IPS DF 6.9 (cell line): ENCODE data around the gene BCO2.
A peak's percentile ranks its signal among the peaks of the same experiment; 100 is the strongest.

Experiments used
- DNase-seq: peaks from one replicate; pipeline ENCODE4 v3.0.0-alpha.2; 2013; ENCODE audit warnings: low read depth, low spot score
- H3K27ac ChIP-seq: one replicate; pipeline ENCODE4 v1.5.1; 2013; ENCODE audit warnings: low read length, control low read depth
- H3K27me3 ChIP-seq: 2 replicates; pipeline ENCODE4 v1.6.1; 2013; ENCODE audit warnings: mild to moderate bottlenecking, low read length; ENCODE audit not compliant: control insufficient read depth, insufficient read depth
- H3K36me3 ChIP-seq: 2 replicates; pipeline ENCODE4 v1.6.1; 2013; ENCODE audit warnings: low read length; ENCODE audit not compliant: control insufficient read depth, insufficient read depth
- H3K4me1 ChIP-seq: 2 replicates; pipeline ENCODE4 v1.6.1; 2013; ENCODE audit warnings: low read length; ENCODE audit not compliant: control insufficient read depth, insufficient read depth
- H3K4me3 ChIP-seq: 2 replicates; pipeline ENCODE4 v1.5.1; 2013; ENCODE audit warnings: mild to moderate bottlenecking, low read length
- H3K9me3 ChIP-seq: 2 replicates; pipeline ENCODE4 v1.6.1; 2013; ENCODE audit warnings: low read length, inconsistent platforms; ENCODE audit not compliant: control insufficient read depth, insufficient read depth
- WGBS: extraction: QIAGEN DNeasy Blood & Tissue Kit; methylation state at CpG from one replicate; pipeline ENCODE4 v1.1.7; 2013; ENCODE audit warnings: mixed read lengths, missing lambda C conversion rate; ENCODE audit not compliant: insufficient read length, insufficient coverage; 5-methylcytosine and 5-hydroxymethylcytosine counted together

Gene BCO2

DNA sequence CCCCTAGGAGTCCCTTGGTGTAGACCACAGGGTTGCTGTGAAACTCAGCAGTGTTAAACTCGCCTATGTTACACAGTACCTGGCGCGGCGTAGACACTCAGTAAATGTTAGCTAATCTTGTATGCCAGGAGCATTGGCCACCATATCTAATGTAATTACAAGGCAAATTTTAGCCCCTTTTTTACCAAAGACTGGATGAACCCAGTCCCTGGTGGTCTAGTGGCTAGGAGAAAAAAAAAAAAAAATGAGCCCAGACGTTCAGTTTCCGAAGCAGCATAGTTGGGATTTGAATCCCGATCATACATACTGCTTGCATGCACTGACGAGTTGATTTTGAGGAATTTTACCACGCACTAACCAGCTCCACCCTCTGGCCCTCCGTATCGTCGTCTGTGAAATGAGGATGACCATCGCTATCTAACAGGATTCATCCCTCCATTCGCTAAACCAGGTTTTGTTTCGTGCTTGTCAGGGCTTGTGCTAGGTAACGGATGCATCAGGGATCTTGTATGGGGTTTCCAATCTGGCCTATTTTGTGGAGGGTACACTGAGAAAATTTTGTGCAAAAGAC lies 51.6 kb downstream of the BCO2 start:
- Histone ChIP-seq H3K27me3 (no peaks in the 10 kb centered on the region), H3K4me3 (peak overlapping the region; percentile 82; the same call in 1 of the 2 replicates), H3K9me3 (no peaks in the 10 kb centered on the region), H3K4me1 (no peaks in the 10 kb centered on the region), H3K36me3 (no peaks in the 10 kb centered on the region; the same call in 1 of the 2 replicates), H3K27ac (no peak overlapping the region)
- WGBS = no CpG with 5 or more reads among the region's 16 CpGs
- no peak for DNase-seq

DNA sequence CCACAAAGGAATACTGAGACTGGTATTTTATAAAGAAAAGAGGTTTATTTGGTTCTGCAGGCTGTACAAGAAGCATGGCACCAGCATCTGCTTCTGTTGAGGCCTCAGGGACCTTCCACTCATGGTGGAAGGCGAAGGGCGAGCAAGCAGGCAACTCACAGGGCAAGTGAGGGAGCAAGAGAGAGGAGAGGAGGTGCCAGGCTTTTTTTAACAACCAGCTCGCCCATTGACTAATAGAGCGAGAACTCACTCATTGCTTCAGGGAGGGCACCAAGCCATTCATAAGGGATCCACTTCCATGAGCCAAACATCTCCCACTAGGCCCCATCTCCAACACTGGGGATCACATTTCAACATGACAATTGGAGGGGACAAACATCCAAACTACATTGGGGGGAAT lies 52.2 kb downstream of the BCO2 start:
- no peak overlapping the region for H3K27ac ChIP-seq
- no peak for DNase-seq
- H3K4me3 ChIP-seq = no peak overlapping the region
- no CpG with 5 or more reads among the region's 4 CpGs for WGBS
- no peaks in the 10 kb centered on the region for H3K9me3 ChIP-seq
- no peaks in the 10 kb centered on the region; the same call in 1 of the 2 replicates for H3K36me3 ChIP-seq
- no peaks in the 10 kb centered on the region for H3K27me3 ChIP-seq
- H3K4me1 ChIP-seq = no peaks in the 10 kb centered on the region

DNA sequence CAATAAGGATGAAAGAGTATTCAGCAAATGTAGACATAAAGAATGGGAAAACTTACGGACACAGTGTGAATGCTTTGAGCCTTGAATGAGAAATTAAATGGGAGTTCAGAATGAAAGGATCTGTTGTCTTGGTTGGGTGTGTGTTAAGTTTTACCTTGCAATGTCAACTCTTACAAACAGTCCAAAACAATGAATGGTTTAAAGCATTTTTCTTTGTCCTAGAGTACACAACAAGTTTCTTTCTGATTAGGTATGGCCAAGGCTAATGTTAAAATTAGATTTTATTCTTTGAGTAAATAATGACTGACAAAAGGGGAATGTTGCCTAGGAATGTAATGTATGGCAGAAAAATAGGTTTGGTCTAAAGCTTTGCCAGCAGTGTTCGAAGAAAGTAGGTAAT lies 53.4 kb downstream of the BCO2 start:
- H3K36me3 ChIP-seq = no peaks in the 10 kb centered on the region; the same call in 1 of the 2 replicates
- no peak overlapping the region for H3K4me3 ChIP-seq
- no peak for DNase-seq

DNA sequence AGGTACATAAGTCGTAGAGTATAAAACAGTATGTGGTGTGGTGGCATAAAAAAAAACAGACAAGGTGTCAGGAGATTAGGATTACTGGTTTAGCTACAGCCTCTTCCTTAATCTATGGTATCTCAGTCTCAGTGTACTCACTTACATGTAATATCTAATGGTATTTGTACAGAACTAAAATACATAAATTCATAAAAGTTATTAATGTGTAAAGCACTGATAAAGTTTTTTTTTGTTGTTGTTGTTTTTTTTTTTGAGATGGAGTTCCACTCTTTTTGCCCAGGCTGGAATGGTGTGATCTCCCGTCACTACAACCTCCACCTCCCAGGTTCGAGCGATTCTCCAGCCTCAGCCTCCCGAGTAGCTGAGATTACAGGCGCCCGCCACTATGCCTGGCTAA lies 53.8 kb downstream of the BCO2 start:
- no CpG with 5 or more reads among the region's 7 CpGs for WGBS
- Histone ChIP-seq H3K36me3 (no peaks in the 10 kb centered on the region; the same call in 1 of the 2 replicates), H3K27me3 (no peaks in the 10 kb centered on the region), H3K4me1 (no peaks in the 10 kb centered on the region), H3K9me3 (no peaks in the 10 kb centered on the region), H3K27ac (no peak overlapping the region), H3K4me3 (no peak overlapping the region)
- DNase-seq = no peak

More for the DNA sequence above, 53.4 kb downstream of the BCO2 start:
- no peaks in the 10 kb centered on the region for H3K4me1 ChIP-seq
- no peaks in the 10 kb centered on the region for H3K27me3 ChIP-seq
- no CpG with 5 or more reads among the region's 2 CpGs for WGBS
- no peaks in the 10 kb centered on the region for H3K9me3 ChIP-seq
- no peak overlapping the region for H3K27ac ChIP-seq

DNA sequence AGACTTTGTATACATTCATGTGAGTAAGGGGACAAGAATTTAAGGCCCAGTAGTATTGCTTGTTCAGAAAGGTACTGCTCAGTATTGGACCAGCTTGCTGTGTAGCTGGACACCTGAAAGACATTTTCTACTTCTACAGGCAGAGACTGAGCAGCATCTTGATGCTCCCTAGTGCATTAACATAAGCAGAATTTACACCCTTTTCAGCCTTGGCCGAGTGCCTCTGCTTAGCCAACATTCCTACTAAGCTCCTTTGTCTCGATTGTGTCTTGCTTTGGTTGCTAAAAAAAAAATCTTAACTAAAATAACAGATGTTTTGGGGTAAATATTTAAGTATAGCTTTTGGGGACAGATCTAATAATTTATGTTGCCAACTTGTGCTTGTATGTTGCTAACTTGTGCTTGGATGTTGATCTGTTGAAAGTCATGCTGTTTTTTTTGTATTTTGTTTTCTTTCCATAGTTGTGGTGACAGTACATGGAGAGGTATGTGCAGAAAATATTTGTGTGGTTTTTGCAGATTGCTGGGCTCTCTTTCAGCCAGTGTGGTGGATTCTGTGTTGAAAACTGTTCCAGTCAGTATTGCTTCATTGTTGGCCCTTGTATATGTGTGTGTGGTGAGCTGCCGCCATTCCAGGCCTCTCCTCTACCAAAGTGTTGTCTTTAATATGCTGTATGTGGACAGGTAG lies 54.6 kb downstream of the BCO2 start:
- Histone ChIP-seq H3K27me3 (no peaks in the 10 kb centered on the region), H3K9me3 (no peaks in the 10 kb centered on the region), H3K4me3 (no peak overlapping the region), H3K4me1 (no peaks in the 10 kb centered on the region), H3K36me3 (no peaks in the 10 kb centered on the region; the same call in 1 of the 2 replicates), H3K27ac (no peak overlapping the region)
- WGBS = no CpG with 5 or more reads among the region's 3 CpGs
- DNase-seq = no peak

DNA sequence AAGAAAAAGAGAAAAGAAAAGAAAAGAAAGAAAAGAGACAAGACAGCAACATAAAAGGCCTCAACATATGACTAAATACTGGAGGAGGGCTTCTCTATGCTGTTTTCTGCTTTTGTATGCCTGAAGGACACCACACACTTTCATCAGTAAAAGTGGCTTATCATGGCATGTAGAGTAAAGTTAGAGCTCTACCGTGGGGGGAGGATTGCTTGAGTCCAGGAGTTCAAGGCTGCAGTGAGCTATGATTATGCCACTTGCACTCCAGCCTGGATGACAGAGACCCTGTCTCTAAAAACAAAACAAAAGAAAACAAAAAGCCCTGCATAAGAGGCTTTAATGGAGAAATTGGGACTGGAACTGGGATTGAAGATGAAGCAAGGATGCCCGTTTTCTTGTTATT lies 56.6 kb downstream of the BCO2 start:
- no peak for DNase-seq
- Histone ChIP-seq H3K36me3 (peaks cover 3% of the 10 kb centered on the region; the same call in 1 of the 2 replicates), H3K27me3 (no peaks in the 10 kb centered on the region), H3K4me1 (no peaks in the 10 kb centered on the region), H3K4me3 (no peak overlapping the region), H3K9me3 (no peaks in the 10 kb centered on the region), H3K27ac (no peak overlapping the region)
- no CpG with 5 or more reads among the region's 2 CpGs for WGBS

DNA sequence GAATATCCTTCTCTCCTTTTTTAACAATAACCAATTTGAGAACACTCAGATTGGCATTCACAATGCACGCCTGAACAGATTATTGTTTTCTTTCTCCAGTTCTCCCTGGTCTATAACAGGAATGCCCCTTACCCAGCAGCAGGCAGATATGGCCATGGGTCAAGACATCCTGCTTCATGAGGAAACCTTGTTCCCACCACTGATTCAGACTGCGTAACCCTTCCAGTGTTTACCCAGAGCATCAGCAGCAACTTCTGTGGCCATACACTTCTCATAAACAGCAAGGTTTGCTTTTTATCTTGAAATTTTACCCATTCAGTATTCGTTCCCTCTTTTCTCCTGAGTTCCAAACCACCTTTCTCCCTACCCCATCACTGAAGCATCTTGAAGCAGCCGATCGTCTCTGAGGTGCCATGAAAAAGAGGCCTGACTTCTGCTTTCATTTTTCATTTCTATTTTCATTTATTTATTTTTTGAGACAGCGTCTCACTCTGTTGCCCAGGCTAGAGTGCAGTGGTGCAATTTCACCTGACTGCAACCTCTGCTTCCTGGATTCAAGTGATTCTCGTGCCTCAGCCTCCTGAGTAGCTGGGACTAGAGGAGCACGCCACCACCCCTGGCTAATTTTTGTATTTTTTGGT lies 60.6 kb downstream of the BCO2 start:
- no peaks in the 10 kb centered on the region for H3K4me1 ChIP-seq
- no CpG with 5 or more reads among the region's 8 CpGs for WGBS
- no peaks in the 10 kb centered on the region for H3K27me3 ChIP-seq
- DNase-seq = no peak
- H3K27ac ChIP-seq = no peak overlapping the region
- H3K9me3 ChIP-seq = no peaks in the 10 kb centered on the region
- H3K4me3 ChIP-seq = no peak overlapping the region
- peaks cover 5% of the 10 kb centered on the region; the same call in 1 of the 2 replicates for H3K36me3 ChIP-seq

DNA sequence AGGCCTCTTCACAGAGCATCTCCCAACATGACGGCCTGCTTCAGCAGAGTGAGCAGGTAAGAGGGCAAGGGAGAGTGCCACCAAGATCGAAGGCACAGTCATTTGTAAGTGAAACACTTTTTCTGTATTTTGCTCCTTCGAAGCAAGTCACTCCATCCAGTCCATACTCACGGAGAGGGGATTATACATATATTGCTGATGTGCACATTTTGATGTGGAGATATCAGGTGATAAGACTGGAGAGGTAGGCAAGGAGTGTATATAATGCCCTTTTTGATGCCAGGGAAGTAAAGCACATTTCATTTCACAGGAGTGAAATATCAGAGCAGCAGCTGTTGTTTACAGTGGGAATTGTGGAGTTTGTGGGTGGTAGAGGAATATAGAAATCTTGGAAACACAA lies 62.1 kb downstream of the BCO2 start:
- no CpG with 5 or more reads among the region's 4 CpGs for WGBS
- Histone ChIP-seq H3K27ac (no peak overlapping the region), H3K4me3 (no peak overlapping the region), H3K27me3 (no peaks in the 10 kb centered on the region), H3K4me1 (no peaks in the 10 kb centered on the region), H3K9me3 (no peaks in the 10 kb centered on the region), H3K36me3 (peaks cover 5% of the 10 kb centered on the region; the same call in 1 of the 2 replicates)
- no peak for DNase-seq

DNA sequence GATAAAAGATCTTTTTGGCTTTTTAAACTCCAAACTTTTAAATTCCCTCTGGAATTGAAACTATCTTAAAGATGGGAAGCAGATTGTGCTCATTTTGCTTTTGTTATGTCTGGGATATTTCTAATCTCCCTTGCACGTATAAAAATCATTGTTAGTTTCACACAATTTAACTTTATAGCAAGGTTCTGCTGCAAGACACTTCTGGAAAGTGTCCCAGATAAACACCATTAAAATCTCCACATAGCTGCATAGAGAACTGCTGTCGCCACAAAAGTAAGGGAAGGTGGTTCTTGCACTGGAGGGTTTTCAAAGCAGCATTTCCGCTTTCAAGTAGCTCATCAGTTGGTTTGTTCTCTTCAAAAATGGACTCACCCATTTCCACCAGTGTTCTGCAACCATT lies 62.7 kb downstream of the BCO2 start:
- Histone ChIP-seq H3K27me3 (no peaks in the 10 kb centered on the region), H3K9me3 (no peaks in the 10 kb centered on the region), H3K4me3 (no peak overlapping the region), H3K4me1 (no peaks in the 10 kb centered on the region), H3K27ac (no peak overlapping the region), H3K36me3 (peaks cover 5% of the 10 kb centered on the region; the same call in 1 of the 2 replicates)
- no peak for DNase-seq
- WGBS = no CpG with 5 or more reads among the region's 3 CpGs

DNA sequence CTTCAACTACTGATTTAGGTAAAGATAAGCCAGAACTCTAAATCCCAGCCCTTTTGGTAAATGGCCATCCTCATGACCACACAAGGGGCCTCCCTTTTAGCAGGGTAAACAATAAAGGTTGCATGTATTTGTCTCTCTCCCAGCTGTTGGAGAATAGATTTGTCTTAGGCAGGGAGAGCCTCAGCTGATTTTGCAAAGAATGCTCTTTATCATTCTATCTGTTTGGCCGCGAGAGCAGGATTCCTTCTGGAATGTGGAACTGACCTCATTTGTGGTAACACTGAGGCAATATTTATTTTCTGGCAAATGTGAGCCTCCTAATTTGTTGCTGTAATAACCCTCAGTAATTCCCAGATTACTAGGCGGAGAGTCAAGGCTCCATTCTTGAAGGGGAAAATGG lies 66.2 kb downstream of the BCO2 start:
- WGBS = no CpG with 5 or more reads among the region's 3 CpGs
- Histone ChIP-seq H3K27ac (no peak overlapping the region), H3K36me3 (peaks cover 2% of the 10 kb centered on the region; the same call in 1 of the 2 replicates), H3K4me1 (no peaks in the 10 kb centered on the region), H3K4me3 (no peak overlapping the region), H3K9me3 (no peaks in the 10 kb centered on the region), H3K27me3 (no peaks in the 10 kb centered on the region)
- DNase-seq = no peak
